Measurements from ENCODE around the gene MCCC1.

MCCC1 gene

DNA sequence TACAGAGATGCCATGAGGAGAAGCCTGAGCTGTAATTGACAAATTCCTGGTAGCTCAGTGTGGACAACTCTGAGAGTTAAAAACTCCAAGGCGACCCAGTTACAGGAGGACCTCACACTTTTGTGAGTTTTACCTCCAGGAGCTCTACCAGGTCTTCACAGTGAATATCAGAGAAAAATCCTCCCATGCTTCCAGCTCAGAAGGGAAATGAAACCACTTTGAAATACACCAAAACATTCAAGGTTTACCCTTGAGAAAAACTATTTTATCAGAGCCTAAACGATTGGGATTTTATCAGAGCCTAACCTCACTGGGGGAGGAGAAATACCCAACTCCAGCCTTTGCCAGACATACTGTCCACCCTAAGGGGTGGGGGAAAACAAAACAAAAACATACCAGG, 52.4 kb downstream of the MCCC1 start:
- TF ChIP-seq GATA1 (IDR thresholded peaks at IDR 0.05; ENCODE audit: low read depth, low read length) (no peak), POLR2A (IDR thresholded peaks at IDR 0.05; ENCODE audit: low read length) (no peak)
- DNase-seq, result peak in 1 of 2 experiments; percentile 9

DNA sequence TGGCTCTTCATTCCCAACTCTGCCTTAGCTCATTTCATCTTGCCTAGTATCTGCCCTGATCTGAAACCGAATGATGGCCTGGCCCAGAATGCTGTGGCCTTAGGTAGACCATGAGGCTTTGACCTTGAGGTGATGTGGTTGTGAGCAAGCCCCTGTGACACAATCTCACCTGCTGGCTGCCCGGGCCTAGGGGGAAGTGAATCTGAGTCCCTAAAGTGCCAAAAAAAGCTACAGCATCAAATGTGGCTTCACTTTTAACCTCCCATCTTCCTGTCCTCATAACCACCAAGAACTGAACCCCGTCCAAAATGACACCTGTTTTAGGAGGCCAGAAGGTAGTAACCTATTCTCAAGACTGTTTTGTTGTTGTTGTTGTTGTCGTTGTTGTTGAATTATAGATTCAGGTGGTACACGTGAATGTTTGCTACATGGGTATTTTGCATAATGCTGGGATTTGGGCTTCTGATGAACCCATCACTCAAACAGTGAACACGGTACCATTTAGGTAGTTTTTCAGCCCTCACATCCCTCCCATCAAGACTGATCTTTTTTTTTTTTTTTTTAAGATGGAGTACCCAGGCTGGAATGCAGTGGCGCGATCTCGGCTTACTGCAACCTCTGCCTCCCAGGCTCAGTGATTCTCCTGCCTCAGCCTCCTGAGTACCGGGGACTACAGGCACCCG, 54.6 kb downstream of the MCCC1 start:
- DNase-seq, result no peak
- TF ChIP-seq GATA1 (IDR thresholded peaks at IDR 0.05; ENCODE audit: low read depth, low read length), result no peak
- TF ChIP-seq POLR2A (IDR thresholded peaks at IDR 0.05; ENCODE audit: low read length), result no peak

DNA sequence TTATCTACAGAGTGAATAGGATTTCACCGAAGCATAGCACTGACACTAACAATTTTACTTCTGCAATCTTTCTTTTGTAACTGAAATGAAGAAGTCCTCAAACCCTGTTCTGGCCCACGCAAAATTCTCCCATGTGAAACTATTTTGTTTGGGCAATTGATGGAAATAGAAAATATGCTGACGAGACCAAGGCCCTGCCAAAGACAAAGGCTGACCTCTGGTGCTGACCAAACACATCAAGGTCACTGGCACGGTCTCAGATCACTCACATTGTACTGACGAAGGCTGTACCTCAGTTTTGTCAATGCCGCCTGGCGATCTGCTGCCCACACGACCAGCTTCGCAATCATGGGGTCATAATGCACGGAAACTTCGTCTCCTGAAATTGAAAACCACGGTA, 60.5 kb downstream of the MCCC1 start:
- TF ChIP-seq POLR2A (IDR thresholded peaks at IDR 0.05; ENCODE audit: low read length) (no peak), GATA1 (IDR thresholded peaks at IDR 0.05; ENCODE audit: low read depth, low read length) (no peak)
- no peak for DNase-seq

DNA sequence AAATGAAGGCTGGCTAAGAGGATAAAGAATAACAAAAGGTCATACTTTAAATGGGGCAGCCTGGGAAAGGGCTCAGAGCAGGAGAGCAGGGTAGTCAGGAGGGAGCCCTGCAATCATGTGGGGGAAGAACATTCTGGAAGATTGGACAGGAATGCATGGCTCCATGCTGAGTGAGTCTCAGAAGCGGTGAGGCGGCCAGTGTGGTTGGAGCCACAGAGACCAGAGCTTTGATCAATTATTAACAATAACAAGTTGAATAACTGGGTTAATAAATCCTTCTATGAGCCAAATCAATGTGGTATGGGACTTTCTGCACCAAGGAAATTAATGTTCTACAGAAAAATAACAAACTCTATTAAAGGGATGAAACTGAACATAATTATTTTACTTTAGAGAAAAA, 61.1 kb downstream of the MCCC1 start:
- TF ChIP-seq POLR2A (IDR thresholded peaks at IDR 0.05; ENCODE audit: low read length), result no peak
- TF ChIP-seq GATA1 (IDR thresholded peaks at IDR 0.05; ENCODE audit: low read depth, low read length), result no peak
- DNase-seq, result no peak

DNA sequence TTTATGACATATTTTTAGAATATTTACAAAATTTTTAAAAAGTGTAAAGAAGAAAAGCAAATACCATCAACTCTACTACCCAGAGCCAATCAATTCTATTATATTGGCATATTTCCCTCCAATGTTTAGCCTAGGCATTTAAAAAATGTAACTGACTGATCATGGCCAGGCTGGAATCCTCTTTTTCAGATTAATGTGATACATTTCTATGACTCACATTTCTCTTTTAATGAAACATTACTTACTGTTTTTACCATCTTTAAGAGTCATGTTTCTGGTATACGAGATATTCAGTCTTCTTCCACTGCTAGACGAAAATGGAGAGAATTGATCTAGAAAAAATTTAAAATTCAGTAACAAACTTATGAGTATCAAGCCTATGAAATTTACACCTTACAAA, 65.5 kb downstream of the MCCC1 start:
- TF ChIP-seq POLR2A (IDR thresholded peaks at IDR 0.05; ENCODE audit: low read length) (no peak), GATA1 (IDR thresholded peaks at IDR 0.05; ENCODE audit: low read depth, low read length) (no peak)
- DNase-seq, result no peak

DNA sequence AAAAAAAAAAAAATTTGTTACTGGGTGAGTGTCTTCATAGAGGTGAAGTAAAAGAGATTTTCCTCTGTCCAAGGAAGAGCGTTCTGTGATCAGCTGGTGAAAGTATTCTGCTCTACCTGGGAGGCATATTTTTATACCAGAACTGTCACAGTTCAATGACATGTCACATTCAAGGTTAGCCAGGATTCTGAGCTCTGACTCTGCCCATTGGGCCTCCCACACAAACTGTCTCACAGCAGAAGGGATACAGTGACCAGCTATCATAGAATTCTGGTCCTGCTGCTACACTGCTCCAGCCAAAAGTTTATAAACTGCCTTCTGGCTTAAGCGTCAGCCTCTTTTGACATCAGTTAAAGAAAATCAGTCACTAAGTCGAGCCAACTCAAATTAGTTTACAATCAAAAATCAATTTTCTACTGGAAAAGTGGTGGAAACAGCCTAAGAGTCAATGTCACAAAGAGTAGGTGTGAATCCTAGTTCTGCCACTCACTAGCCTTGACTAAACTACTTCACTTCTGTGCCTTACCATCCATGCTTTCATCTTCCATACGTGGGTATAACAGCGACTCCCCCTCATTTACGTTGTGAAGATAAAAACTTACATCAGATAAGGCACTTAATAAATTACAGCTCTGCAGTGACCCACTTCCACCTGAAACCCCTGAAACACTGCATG, 66.3 kb downstream of the MCCC1 start:
- no peak for TF ChIP-seq GATA1 (IDR thresholded peaks at IDR 0.05; ENCODE audit: low read depth, low read length)
- TF ChIP-seq POLR2A (IDR thresholded peaks at IDR 0.05; ENCODE audit: low read length), result no peak
- no peak for DNase-seq

DNA sequence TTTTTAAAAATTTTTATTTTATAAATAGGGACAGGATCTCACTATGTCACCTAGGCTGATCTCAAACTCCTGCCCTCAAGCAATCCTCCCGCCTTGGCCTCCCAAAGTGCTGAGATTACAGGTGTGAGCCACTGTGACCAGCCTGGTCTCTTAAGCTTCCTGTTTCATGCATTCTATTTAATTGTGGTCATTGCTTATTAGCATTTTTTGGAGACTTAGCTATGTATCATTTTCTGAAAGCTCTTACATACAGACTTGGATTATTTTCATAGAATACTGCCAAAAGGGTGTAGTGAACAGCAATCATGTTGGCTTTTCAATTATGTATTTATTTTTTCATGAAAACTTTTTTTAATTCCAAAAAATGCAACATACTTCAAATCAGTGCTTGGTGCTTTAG, 67.5 kb downstream of the MCCC1 start:
- no peak for TF ChIP-seq GATA1 (IDR thresholded peaks at IDR 0.05; ENCODE audit: low read depth, low read length)
- TF ChIP-seq POLR2A (IDR thresholded peaks at IDR 0.05; ENCODE audit: low read length), result no peak
- DNase-seq, result no peak

DNA sequence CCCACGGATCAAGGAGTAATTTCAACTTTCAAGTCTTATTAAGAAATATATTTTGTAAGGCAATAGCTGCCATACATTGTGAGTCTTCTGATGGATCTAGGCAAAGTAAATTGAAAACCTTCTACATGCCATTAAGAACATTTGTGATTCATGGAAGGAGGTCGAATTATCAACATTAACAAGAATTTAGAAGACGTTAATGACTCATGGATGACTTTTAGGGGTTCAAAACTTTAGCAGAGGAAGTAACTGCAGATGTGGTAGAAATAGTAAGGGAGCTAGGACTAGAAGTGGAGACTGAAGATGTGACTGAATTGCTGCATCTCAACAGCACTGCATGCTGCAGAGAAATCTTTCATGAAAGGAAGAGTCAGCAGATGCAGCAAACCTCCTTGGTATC, 70.9 kb downstream of the MCCC1 start:
- DNase-seq, result no peak
- TF ChIP-seq POLR2A (IDR thresholded peaks at IDR 0.05; ENCODE audit: low read length) (no peak), GATA1 (IDR thresholded peaks at IDR 0.05; ENCODE audit: low read depth, low read length) (no peak)

DNA sequence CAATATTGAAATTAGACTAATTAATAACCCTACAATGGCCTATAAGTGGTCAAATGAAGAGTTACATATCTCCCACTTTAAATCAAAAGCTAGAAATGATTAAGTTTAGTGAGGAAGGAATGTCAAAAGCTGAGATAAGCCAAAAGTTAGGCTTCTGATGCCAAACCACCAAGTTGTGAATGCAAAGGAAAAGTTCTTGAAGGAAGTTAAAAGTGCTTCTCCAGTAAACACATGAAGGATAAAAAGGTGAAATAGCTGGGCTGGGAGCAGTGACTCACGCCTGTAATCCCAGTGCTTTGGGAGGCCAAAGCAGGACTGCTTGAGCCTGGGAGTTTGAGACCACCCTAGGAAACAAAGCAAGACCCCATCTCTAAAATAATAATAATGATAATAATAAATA, 72.0 kb downstream of the MCCC1 start:
- TF ChIP-seq GATA1 (IDR thresholded peaks at IDR 0.05; ENCODE audit: low read depth, low read length), result no peak
- no peak for DNase-seq

DNA sequence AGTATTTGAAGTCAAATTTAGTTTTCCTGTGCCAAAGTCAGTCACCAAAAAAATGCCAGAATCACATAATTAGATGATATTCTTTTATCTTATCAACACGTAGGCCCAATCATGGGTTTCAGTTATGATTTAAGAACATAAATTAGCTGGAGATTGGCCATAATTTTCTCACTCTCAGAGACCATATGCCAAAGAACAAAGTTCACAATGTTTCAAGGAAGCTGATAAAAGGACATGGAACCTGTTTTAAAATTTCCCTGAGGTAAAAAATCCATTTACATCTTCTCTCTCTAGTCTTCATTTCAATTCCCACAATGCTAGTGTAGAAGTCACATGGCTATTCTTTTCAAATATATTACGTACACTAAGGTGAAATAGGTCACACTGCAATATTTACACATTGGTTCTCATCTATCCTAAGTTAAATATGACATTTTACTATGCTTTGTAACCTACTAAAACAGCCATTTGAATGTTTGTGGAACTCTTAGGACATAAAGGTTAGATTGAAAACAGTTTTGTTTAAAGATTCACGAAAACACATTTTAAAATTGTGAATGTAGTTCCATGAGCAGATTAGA, 76.3 kb downstream of the MCCC1 start:
- no peak for DNase-seq
- TF ChIP-seq GATA1 (IDR thresholded peaks at IDR 0.05; ENCODE audit: low read depth, low read length) (no peak), POLR2A (IDR thresholded peaks at IDR 0.05; ENCODE audit: low read length) (no peak)

DNA sequence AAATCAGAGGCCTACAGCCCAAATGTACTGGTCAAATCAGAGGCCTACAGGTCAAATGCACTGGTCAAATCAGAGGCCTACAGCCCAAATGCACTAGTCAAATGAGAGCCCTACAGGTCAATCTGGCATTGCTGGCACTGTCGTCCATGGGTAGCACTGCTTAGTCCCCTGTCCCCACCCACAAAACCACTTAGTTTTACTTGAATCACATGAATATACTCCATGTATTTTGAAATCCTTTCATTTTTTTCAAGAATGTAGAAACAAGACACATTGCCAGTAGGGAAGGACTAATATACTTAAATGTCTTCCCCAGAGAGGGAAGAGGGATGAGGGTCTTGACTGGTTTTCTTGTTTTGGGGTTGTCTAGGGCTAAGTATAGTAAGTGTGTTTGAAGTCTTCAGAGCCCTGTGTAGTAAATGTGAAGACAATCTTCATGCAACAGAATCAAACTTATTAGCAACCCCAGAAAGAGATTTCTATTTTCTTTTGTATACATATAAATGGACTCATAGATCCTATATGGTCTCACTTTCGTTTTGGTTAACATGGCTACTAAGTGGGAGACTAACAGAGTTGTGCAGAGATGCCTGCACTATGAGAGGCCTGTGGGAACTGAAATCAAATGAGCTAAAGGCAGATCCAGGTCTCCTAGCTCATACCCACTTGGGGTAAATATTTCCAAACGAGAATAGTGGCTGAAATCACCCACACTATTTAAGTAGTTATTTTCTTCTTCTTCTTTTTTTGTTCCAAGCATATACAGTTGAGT, 80.7 kb downstream of the MCCC1 start:
- TF ChIP-seq GATA1 (IDR thresholded peaks at IDR 0.05; ENCODE audit: low read depth, low read length) (no peak), POLR2A (IDR thresholded peaks at IDR 0.05; ENCODE audit: low read length) (no peak)
- DNase-seq, result no peak

DNA sequence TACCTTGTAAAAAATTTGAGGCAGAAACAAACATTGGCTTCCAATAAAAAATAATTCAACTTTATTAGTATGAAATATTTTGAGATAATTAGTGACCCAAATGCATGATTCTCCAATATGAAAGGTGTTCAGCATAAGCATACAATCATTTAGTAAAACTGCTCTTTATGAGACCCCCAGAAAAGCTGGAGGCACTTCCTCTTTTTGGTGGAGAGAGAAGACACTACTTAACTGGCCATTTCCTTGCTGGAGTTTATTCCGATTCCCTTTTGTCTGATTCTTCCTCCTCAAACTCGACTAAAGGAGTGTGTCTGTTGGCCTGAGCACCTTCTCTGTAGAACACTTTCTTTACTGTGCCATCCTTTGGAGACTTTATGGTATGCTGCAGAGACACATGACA, 84.1 kb downstream of the MCCC1 start:
- no peak for TF ChIP-seq POLR2A (IDR thresholded peaks at IDR 0.05; ENCODE audit: low read length)
- DNase-seq, result no peak

DNA sequence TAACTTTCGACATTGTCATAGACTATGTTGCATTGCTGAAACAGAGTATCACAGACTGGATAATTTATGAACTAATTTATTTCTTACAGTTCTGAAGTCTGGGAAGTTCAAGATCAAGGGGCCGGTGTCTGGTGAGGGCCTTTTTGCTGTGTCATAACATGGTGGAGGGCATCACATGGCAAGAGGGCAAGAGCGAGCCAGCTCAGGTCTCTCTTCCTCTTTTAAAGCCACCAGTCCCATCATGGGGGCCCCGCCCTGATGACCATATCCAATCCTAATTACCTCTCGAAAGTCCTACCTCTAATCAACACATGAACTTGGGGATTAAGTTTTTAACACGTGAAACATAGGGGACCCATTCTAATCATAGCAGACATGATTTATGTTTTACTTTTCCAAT, 85.4 kb downstream of the MCCC1 start:
- DNase-seq, result no peak
- TF ChIP-seq GATA1 (IDR thresholded peaks at IDR 0.05; ENCODE audit: low read depth, low read length), result no peak
- TF ChIP-seq POLR2A (IDR thresholded peaks at IDR 0.05; ENCODE audit: low read length), result no peak

DNA sequence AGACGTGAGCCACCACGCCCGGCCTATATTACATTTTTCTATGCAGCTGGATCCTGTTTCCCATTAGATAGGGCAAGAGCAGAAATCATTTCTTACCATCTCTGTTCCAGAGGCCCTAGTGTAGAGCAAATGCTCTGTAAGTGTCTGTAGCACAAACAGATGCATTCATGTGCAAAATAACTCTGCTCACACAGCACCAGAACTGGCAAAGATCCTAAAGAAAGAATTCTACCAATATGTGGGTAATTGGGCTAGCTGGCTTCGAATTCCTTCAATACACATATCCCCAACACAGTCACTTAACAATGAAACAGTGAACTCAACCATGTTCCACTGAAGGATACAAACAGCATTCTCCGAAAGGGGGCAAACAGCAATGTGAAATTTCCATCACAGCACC, 86.2 kb downstream of the MCCC1 start:
- TF ChIP-seq GATA1 (IDR thresholded peaks at IDR 0.05; ENCODE audit: low read depth, low read length), result no peak
- TF ChIP-seq POLR2A (IDR thresholded peaks at IDR 0.05; ENCODE audit: low read length), result no peak

More for the DNA sequence above, 86.2 kb downstream of the MCCC1 start:
- DNase-seq, result peak; percentile 12 to 31
